Small intestine (tissue), 7 donors: ENCODE results near the gene P2RX7. TPM values are rescaled to one million over a fixed set of nuclear protein-coding genes. Genes with fewer than 3 reads are reported as not detected.

Source experiments
- DNase-seq, 2 donors: peaks; one replicate each; pipeline versions ENCODE4 v3.0.0 to v3.0.0-alpha.2; 2013
- FAIRE-seq: peaks from 2 replicates; lab custom pipeline; 2012; peaks lifted over from hg19 to GRCh38; lab: Jason Lieb, UNC
- H3K27ac ChIP-seq, 3 donors: one replicate each; pipeline ENCODE4 v1.5.1; 2013; ENCODE audit warnings: low read length in 2 of 3, mild to moderate bottlenecking in 2 of 3, control low read depth in 1 of 3, inconsistent platforms in 1 of 3, low read depth in 1 of 3, moderate library complexity in 1 of 3
- H3K27me3 ChIP-seq, 3 donors: one replicate each; pipeline ENCODE4 v1.6.1; 2013; ENCODE audit warnings: low read length in 3 of 3, inconsistent platforms in 1 of 3; ENCODE audit not compliant: control insufficient read depth in 3 of 3, insufficient read depth in 3 of 3
- H3K36me3 ChIP-seq, 3 donors: one replicate each; pipeline ENCODE4 v1.6.1; 2013; ENCODE audit warnings: low read length in 3 of 3, inconsistent platforms in 1 of 3, low read depth in 1 of 3, mild to moderate bottlenecking in 1 of 3, moderate library complexity in 1 of 3; ENCODE audit not compliant: control insufficient read depth in 3 of 3, insufficient read depth in 2 of 3
- H3K4me1 ChIP-seq, 3 donors: one replicate each; pipeline ENCODE4 v1.6.1; 2013; ENCODE audit warnings: low read length in 2 of 3, inconsistent platforms in 1 of 3, low read depth in 1 of 3, mild to moderate bottlenecking in 1 of 3, moderate library complexity in 1 of 3; ENCODE audit not compliant: control insufficient read depth in 3 of 3, insufficient read depth in 2 of 3
- H3K4me3 ChIP-seq, 3 donors: one replicate each; pipeline ENCODE4 v1.5.1; 2013; ENCODE audit warnings: low read length in 3 of 3, control low read depth in 1 of 3, inconsistent platforms in 1 of 3, low read depth in 1 of 3, mild to moderate bottlenecking in 1 of 3, moderate library complexity in 1 of 3
- H3K9me3 ChIP-seq, 2 donors: one replicate each; pipeline ENCODE4 v1.6.1; 2013; ENCODE audit warnings: low read depth in 1 of 2, low read length in 1 of 2; ENCODE audit not compliant: control insufficient read depth in 2 of 2, insufficient read depth in 1 of 2
- WGBS, 3 donors: extraction: QIAGEN DNeasy Blood & Tissue Kit; methylation state at CpG; one replicate each; pipeline ENCODE4 v1.1.7; 2013; 5-methylcytosine and 5-hydroxymethylcytosine counted together
- polyA plus RNA-seq, 4 donors: library from polyadenylated mRNA; stranded (reverse) in 3 of 4; unstranded in 1 of 4; fragments of 200-250 nt in 3 of 4; fragments of 120-200 nt in 1 of 4; gene quantifications; one replicate each; pipeline versions ENCODE4 v1.2.1 to v1.2.3, GENCODE V29; 2013
- donor health status: healthy with polysubstance abuse.
- donor health status: control.
- donor health status: control.
- donor health status: Bipolar disorder and iron deficiency.
- donor health status: healthy.

The P2RX7 gene
- polyA plus RNA-seq, 4 donors: 0.27 to 0.66 (median 0.62) TPM; not detected in 1

GRCh38 chr12:121099779-121100178 lies 32.9 kb upstream of the P2RX7 start:
- Histone ChIP-seq H3K36me3 (no peaks in the 10 kb centered on the region), H3K4me1 (peaks cover 0 to 8% (median 0%) of the 10 kb centered on the region in 3 donors), H3K27me3 (peaks cover 0 to 6% (median 0%) of the 10 kb centered on the region in 3 donors), H3K4me3 (no peak overlapping the region), H3K27ac (no peak overlapping the region), H3K9me3 (peaks cover 0 to 11% of the 10 kb centered on the region in 2 donors)
- FAIRE-seq: no peak
- no peak for DNase-seq

- no peaks in the 10 kb centered on the region for H3K27me3 ChIP-seq
- H3K27ac ChIP-seq: no peak overlapping the region
- no peak overlapping the region for H3K4me3 ChIP-seq
- 8 to 15% (median 11%) methylated on average over 1 of the region's 1 CpG for WGBS, 3 donors
- FAIRE-seq (no peak), DNase-seq (no peak)
- H3K4me1 ChIP-seq: no peaks in the 10 kb centered on the region
- no peaks in the 10 kb centered on the region for H3K36me3 ChIP-seq
- H3K9me3 ChIP-seq: peaks cover 0 to 15% of the 10 kb centered on the region in 2 donors
Measured at GRCh38 chr12:121102307-121102706, 30.4 kb upstream of the P2RX7 start.

GRCh38 chr12:121107681-121108080 lies 25.0 kb upstream of the P2RX7 start:
- 76 to 85% (median 78%) methylated on average over 3 of the region's 3 CpGs for WGBS, 3 donors
- Histone ChIP-seq H3K27ac (no peak overlapping the region), H3K4me1 (no peaks in the 10 kb centered on the region), H3K27me3 (no peaks in the 10 kb centered on the region), H3K36me3 (no peaks in the 10 kb centered on the region), H3K4me3 (no peak overlapping the region), H3K9me3 (peaks cover 0 to 10% of the 10 kb centered on the region in 2 donors)
- DNase-seq (no peak), FAIRE-seq (no peak)

- 39 to 48% (median 43%) methylated on average over 5 of the region's 5 CpGs for WGBS, 3 donors
- H3K27ac ChIP-seq: no peak overlapping the region
- H3K9me3 ChIP-seq: peaks cover 0 to 10% of the 10 kb centered on the region in 2 donors
Measured at GRCh38 chr12:121108492-121108891, 24.2 kb upstream of the P2RX7 start.

GRCh38 chr12:121110211-121110940 lies 22.3 kb upstream of the P2RX7 start:
- Histone ChIP-seq H3K4me1 (no peaks in the 10 kb centered on the region), H3K27me3 (no peaks in the 10 kb centered on the region), H3K4me3 (no peak overlapping the region), H3K36me3 (no peaks in the 10 kb centered on the region), H3K9me3 (no peaks in the 10 kb centered on the region), H3K27ac (no peak overlapping the region)
- whole genome bisulfite sequencing, 3 donors: 55 to 57% (median 56%) methylated on average over 8 of the region's 8 CpGs
- FAIRE-seq (no peak), DNase-seq (peak; percentile 72 to 75)

More at GRCh38 chr12:121108492-121108891, 24.2 kb upstream of the P2RX7 start:
- H3K27me3 ChIP-seq: no peaks in the 10 kb centered on the region
- H3K4me3 ChIP-seq: no peak overlapping the region
- H3K4me1 ChIP-seq: no peaks in the 10 kb centered on the region
- no peaks in the 10 kb centered on the region for H3K36me3 ChIP-seq
- DNase-seq (no peak), FAIRE-seq (no peak)

GRCh38 chr12:121111684-121112083 lies 21.0 kb upstream of the P2RX7 start:
- Histone ChIP-seq H3K9me3 (no peaks in the 10 kb centered on the region), H3K27me3 (no peaks in the 10 kb centered on the region), H3K27ac (no peak overlapping the region), H3K4me1 (no peaks in the 10 kb centered on the region), H3K4me3 (no peak overlapping the region), H3K36me3 (no peaks in the 10 kb centered on the region)
- DNase-seq: no peak
- 64 to 74% (median 71%) methylated on average over 9 of the region's 9 CpGs for WGBS, 3 donors
- FAIRE-seq: no peak

- Histone ChIP-seq H3K9me3 (no peaks in the 10 kb centered on the region), H3K4me3 (no peak overlapping the region), H3K36me3 (no peaks in the 10 kb centered on the region), H3K27ac (no peak overlapping the region), H3K27me3 (peaks cover 0 to 3% (median 0%) of the 10 kb centered on the region in 3 donors), H3K4me1 (no peaks in the 10 kb centered on the region)
- DNase-seq: no peak
- 64 to 68% (median 65%) methylated on average over 4 of the region's 4 CpGs for WGBS, 3 donors
- no peak for FAIRE-seq
Measured at GRCh38 chr12:121112496-121112895, 20.2 kb upstream of the P2RX7 start.

GRCh38 chr12:121113057-121113456 lies 19.6 kb upstream of the P2RX7 start:
- Histone ChIP-seq H3K4me1 (no peaks in the 10 kb centered on the region), H3K9me3 (no peaks in the 10 kb centered on the region), H3K27me3 (peaks cover 0 to 3% (median 0%) of the 10 kb centered on the region in 3 donors), H3K27ac (no peak overlapping the region), H3K36me3 (no peaks in the 10 kb centered on the region), H3K4me3 (no peak overlapping the region)
- DNase-seq (no peak), FAIRE-seq (no peak)
- WGBS, 3 donors: 60 to 88% (median 78%) methylated on average over 4 of the region's 4 CpGs
